GM12873 (cell line): ENCODE measurements around the gene IFNAR1.

Experiments
- TF ChIP-seq, protein P1 (sequence below): IDR thresholded peaks from 2 replicates; pipeline ENCODE4 v1.5.1; 2012; ENCODE audit warnings: low read depth, mild to moderate bottlenecking, moderate library complexity, low read length, control low read depth; ENCODE audit not compliant: insufficient read depth; ENCODE audit errors: missing control alignments

The IFNAR1 gene

DNA sequence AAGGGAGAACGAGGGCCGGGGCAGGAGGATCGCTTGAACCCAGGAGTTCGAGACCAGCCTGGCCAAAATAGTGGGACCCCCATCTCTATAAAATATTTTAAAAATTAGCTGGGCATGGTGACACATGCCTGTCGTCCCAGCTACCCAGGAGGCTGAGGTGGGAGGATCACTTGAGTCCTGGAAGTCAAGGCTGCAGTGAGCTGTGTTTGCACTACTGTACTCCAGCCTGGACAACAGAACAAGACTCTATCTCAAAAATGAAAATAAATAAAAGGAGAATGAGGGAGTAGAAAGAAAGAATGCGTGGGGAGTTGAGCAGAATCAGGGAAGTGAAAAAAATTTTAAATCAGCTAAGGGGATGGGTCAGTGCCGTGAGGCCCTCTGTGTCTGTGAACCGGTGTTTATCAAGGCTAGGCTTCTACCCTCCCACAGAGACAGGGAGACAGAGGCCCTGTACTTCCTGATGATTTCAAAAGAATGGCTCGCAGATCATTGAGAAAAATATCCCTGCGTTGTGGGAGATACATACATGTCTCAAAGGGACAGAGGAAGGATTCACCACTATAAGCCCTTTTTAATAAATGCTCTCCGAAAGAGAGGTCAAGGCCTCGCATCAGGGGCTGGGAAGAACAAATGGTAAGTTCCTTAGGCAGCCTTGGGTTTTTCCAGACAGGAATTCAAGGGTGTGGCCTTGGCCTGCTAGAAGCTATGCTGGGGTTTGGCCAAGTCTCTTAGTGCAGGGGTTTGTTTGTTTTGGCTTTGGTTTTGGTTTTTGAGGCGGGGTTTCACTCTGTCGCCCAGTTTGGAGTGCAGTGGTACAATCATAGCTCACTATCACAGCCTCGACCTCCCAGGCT lies 37.9 kb upstream of the IFNAR1 start:
- TF ChIP-seq, protein P1, sequence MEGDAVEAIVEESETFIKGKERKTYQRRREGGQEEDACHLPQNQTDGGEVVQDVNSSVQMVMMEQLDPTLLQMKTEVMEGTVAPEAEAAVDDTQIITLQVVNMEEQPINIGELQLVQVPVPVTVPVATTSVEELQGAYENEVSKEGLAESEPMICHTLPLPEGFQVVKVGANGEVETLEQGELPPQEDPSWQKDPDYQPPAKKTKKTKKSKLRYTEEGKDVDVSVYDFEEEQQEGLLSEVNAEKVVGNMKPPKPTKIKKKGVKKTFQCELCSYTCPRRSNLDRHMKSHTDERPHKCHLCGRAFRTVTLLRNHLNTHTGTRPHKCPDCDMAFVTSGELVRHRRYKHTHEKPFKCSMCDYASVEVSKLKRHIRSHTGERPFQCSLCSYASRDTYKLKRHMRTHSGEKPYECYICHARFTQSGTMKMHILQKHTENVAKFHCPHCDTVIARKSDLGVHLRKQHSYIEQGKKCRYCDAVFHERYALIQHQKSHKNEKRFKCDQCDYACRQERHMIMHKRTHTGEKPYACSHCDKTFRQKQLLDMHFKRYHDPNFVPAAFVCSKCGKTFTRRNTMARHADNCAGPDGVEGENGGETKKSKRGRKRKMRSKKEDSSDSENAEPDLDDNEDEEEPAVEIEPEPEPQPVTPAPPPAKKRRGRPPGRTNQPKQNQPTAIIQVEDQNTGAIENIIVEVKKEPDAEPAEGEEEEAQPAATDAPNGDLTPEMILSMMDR = no peak

DNA sequence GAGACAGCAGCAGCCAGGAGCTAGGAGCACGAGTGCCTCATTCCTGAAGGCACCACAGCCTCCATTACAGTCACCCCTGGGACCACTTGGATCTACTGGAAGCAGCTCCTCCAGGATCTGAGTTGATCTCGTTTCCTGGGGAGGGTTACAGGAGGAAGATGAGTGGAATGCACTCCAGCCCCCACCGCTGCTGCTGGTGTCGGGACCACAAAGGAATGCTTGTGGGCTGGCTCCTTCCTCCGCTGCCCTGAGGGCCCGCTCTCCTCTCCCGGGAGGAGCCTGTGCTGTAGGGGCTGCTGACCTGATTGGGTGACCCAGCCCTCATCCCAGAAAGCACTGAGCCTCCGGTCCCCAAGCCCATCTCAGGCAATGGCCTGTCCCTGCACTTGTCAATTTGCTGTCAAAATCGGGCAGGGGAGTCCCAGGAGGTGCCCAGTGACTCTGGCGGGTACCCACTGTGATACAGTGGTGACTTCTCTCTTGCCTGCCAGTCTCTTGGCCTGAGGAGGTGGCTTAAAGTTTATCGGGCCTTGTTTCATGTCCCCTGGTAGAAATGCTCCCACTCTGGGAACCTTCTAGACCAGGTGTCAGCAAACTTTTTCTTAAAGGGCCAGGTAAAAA lies 35.5 kb upstream of the IFNAR1 start:
- TF ChIP-seq, protein P1 = no peak

DNA sequence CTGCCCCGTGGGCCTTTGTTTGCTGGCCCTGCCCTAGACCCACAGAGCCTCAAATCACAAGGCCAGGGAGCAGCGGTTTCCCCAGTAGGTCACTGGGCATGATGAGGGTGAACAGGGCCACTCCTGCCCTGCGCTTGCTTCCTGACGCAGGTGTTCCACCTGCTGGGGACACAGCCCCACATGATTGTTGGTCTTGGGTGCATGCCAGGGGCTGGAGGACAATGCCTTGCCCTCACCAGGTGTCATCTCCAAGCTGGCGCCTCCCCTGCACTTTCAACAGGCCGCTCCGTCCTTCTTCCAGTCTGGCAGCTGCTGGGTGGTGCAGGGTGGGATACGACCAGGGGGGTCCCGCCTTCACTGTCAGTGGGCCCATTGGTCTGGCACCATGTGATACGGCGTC lies 34.3 kb upstream of the IFNAR1 start:
- TF ChIP-seq, protein P1 = no peak

DNA sequence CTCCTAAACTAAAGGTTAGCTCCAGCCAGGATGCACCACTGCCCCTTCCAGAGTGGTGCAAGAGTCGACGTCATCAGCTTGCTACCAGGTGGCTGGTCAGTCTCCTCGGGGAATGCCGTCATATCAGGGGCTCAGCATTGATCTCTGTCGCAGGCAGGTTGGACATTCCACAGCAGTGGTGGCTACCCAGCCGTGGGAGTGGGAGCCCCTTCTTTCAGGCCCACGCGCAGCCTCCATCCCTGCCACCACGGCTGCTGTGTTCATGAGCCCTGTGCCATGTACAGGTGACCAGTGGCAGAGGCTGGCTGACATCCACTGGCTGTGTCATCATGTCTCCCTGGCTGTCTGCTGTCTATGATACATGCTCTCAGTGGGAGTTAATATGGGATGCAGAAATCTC lies 33.1 kb upstream of the IFNAR1 start:
- TF ChIP-seq, protein P1 = no peak

DNA sequence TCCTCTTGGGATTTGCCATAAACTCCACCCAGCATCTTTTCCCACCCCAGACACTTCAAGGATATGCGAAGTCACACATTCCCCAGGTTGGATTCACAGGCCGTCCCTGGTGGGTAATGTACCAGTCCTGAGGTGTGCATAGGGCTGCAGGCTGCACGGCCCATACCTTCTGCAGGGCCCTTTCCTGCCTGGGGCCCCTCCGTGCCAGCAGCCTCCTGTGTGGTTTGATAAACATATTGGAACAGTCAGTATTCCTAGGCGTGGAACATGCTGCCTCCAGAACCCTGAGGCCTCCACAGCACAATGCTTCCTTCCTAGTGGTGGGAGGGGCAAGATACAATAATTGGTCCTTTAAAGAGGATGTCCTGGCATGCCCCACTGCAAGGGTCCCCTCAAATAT lies 32.0 kb upstream of the IFNAR1 start:
- TF ChIP-seq, protein P1 = no peak

DNA sequence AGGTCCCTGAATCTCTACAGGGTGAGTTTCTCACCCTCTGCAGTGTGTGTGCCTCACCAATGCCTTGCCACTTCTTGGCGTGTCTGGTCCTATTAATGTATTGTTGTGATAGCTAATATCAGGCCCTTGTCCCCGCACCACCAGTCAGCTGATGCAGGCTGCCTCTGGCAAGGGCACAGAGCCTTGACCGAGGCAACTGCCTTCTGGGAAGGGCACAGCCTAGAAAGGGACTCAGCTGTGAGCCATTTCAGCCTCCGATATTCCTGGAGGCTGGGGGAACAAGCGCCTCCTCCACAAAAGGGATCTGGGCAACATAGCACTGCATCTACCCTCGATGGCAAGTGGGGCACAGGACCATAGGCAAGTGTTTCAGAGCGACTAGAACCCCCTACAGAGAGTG lies 31.6 kb upstream of the IFNAR1 start:
- TF ChIP-seq, protein P1 = no peak

DNA sequence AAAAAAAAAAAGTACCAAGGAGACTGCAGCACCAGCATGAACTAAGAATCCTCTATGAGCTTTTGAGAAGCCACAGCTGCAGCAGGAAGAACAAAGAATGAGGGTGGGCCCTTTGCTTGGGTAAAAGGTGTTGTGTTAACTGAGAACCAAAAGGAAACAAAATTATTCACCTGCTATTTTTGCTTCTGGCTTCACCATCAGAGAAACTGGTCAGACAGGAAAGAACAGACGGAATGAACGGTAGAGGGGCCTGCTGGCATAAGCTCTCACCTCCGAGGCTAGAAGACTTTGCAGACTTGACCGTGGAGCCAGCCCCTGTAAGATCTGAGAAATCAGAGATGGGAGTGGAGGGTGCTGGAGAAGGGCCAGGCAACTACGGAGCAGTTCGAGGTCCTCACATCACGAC lies 31.0 kb upstream of the IFNAR1 start:
- TF ChIP-seq, protein P1 = no peak
